Fibroblast of peridontal ligament (primary cell): ENCODE results near the gene FOXP1.

Source experiments
- DNase-seq: peaks from one replicate; pipeline ENCODE4 v3.0.0-alpha.2; 2010; ENCODE audit errors: extremely low read depth

Gene FOXP1

DNA sequence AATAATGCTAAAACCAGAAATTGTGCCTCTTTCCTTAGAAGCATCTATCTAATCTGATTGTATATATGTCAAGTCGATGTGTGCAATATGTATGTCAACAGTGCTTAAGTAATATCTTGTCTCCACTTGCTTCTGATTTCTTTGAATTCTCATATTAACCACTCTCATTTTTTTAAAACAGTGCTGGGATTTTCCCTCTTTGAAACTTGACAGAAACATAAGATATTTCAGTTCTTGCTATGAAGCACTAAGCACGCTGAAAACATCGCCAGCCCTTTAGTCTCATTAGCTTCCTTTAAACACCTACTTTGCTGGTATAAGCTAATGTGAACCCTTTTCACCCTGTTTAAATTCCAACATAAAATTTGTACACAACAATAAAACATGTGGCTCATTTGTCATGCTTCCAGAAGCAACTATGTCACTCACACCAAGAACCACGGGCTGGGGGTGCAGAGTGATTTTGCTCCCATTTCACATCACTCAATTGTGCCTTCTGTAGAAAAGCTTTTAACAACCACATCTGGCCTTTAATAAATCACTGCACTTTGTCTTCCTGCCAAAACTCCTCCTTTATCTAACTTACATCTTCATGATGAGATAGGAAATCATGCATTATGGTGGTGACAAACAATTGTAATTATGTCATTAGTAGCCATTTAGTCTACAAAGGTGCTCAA, 185.2 kb downstream of the FOXP1 start:
- no peak for DNase-seq

GRCh38 chr3:71397726-71398125, 185.8 kb downstream of the FOXP1 start:
- no peak for DNase-seq

- DNase-seq, result peak; percentile 52
Measured at GRCh38 chr3:71397046-71397445, 186.5 kb downstream of the FOXP1 start.

DNA sequence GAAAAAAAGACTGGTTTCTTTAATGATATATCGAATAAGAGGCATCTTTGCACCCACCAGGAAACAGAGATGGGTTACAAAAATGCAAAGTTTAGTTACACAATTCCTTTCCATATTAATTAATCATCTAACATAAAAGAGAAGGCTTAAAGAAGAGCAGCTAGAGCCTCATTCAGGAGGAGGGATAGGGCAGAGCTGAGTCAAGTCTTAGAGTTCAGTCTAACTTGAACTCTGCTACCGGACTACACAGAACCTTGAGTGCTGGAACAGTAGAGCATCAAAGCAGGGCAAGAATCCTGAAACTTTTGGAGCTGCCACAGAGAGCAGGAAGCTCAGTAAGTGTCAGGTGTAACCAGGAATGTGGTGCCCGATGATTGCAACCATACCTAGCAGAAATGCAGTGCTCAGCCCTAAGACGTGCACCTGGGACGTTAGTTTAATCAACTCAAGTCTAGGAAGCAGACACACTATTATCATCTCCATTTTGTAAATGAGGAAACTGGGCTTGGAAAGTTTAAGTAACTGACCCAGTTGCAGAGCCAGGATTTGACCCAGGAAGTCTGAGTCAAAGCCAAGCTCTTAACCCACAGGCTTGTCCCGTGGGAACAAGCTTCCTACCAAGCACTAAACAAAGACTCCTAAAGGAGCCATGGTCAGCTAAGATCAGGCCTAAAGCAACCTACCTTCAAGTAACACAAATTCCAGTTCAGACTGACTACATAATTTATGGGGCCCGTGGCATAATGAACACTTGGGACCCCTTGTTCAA, 187.4 kb downstream of the FOXP1 start:
- DNase-seq, result peak; percentile 86

DNA sequence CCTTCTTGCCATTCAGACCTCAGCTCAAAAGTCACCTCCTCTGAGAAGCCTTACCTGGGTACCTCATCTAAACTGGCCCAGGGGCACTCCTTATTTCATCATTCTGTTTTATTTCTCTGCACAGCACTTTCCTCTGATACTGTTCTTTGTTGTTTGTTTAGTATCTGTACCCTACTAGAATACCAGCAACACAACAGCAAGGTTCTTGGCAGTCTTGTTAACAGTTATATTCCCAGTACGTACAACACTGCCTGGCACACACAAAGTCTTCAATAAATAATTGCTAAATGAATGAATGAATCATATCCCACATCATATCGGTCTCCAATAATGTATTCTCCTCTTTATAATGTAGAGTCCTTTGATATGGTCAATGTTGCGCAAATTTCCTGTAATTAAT, 188.1 kb downstream of the FOXP1 start:
- DNase-seq, result no peak

DNA sequence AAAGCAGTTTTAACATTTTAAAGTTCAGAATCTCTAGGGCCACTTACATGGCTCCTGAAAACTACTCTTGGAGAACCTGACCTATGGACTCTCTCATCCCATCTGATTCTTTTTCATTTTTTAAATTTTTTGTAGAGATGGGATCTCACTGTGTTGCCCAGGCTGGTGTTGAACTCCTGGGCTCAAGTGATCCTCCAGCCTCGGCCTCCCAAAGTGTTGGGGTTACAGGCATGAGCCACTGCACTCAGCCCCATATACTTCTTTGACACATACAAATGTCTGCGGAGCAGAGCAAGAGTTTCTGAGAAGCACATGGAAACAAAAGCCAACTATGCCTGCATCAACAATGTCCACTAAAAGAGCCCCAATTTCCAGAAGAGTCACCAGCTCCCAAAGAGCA, 189.8 kb downstream of the FOXP1 start:
- no peak for DNase-seq

DNA sequence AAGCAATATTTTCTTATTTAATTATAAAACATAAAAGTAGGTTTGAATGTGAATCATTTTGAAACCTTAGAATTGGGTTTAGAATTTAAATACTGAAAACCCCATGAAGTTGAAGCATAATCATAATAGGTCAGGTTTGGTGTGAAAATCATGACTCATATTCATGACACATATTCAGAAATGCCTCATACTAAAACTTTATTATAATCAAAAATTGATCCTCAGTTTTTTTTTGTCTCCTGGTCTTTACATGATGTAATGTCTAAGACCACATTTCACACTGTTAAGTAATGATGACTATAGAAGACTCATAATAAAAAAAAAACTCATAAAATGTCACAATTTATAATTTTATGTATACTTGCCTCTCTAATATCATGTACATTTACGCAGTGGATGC, 190.4 kb downstream of the FOXP1 start:
- DNase-seq, result no peak

- DNase-seq, result no peak
Measured at GRCh38 chr3:71392251-71392650, 191.3 kb downstream of the FOXP1 start.

GRCh38 chr3:71391361-71391760, 192.2 kb downstream of the FOXP1 start:
- DNase-seq, result no peak

GRCh38 chr3:71389911-71390573, 193.5 kb downstream of the FOXP1 start:
- peak; percentile 76 for DNase-seq

DNA sequence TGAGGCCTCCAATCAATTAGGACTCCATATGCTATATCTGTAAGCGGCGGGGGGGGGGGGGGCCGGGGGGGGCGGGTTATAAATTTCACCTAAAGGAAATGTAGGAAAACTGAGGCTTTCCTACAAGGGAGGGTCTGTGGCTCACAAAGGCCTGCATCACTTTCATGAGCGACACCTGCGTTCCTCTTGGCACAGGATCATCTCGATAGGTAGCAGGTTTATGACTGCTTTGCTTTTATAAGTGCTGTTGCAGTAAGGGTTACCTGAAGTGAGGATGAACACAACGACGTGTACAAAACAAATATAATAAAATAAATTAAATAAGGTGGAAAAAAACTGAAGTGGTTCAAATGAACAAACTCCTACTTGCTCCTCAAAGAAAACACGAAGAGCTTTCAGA, 194.3 kb downstream of the FOXP1 start:
- no peak for DNase-seq

GRCh38 chr3:71388535-71389120, 194.9 kb downstream of the FOXP1 start:
- DNase-seq, result no peak

GRCh38 chr3:71387586-71387985, 195.9 kb downstream of the FOXP1 start:
- no peak for DNase-seq

- DNase-seq, result no peak
Measured at GRCh38 chr3:71384837-71385716, 198.5 kb downstream of the FOXP1 start.

GRCh38 chr3:71384388-71384787, 199.1 kb downstream of the FOXP1 start:
- DNase-seq, result no peak

GRCh38 chr3:71380096-71380495, 203.4 kb downstream of the FOXP1 start:
- no peak for DNase-seq

- no peak for DNase-seq
Measured at GRCh38 chr3:71378509-71378908, 205.0 kb downstream of the FOXP1 start.

GRCh38 chr3:71376911-71377310, 206.6 kb downstream of the FOXP1 start:
- no peak for DNase-seq

DNA sequence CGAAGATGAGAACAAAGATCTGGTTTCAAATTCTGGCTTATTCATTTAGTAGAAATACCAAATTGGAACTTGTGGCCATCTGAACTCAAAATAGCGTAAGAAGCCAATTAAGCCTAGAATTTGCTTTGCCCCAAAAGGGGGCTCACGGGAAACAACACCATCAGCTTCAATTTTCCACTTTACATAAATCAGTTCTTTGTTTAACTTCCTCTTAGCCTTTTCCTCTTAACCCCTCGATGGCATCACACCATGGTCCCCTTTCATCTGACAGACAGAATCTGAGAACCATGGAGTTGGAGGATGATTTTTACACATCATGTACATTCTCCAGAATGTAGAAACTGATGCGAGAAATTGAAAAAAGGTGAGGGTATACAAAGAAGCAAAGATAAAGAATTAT, 207.0 kb downstream of the FOXP1 start:
- DNase-seq, result no peak

DNA sequence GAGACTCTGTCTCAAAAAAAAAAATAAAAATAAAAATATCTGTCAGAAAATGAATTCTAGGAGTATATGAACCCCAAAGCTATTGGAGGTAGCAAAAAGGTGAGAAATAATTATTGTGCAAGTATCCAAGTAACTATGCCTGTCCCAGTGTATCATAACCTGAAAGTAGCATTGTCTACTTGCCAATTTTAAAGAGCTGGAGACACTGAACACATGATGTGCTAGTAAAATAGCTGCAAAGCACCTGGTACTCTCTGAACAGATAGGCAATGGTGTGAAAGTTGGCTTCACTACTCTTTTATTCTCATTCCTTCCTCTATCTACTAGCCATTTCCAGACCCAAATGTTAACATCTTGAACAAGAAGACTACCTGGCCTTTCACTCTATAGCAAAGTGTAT, 208.9 kb downstream of the FOXP1 start:
- DNase-seq, result no peak

DNA sequence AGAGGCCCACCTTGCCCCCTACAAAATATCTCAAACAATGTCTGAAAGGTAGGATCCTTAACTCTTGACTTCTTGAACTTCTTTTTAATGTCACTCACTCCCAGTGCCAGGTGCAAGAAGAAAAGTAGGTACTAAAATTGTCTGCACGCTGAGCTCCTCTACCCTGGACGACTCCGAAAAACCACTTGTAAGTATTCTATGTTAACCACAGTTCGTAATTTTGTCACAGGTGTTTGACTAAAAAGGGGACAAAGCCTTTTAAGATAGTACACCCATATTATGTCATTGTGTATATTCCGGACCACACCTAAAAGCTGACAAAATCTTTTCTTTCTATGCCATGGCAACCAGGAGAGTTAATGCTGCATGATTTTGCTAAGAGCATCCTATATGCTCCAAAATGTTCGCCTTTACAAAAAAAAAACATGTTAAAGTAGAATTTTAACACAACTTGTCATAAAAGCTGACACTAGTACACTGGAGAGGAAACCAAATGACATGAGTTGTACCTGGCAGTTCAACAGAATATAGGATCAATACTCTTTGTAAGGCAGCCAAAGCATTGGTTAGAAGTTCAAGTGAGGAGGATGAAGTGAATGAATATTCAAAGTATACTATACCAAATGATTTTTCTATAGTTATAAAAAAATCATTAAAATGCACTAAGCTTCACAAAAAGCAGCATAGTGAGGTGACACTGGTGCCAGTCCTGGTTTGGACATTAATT, 210.5 kb downstream of the FOXP1 start:
- no peak for DNase-seq
